Thyroid gland (tissue), 4 donors: Measurements from ENCODE around the gene STXBP1. TPM values are rescaled to one million over a fixed set of nuclear protein-coding genes. Genes with fewer than 3 reads are reported as not detected.
A peak's percentile ranks its signal among the peaks of the same experiment; 100 is the strongest.

ENCODE experiments used
- DNase-seq, 2 donors: peaks; one replicate each; pipeline ENCODE4 v3.0.0-alpha.2; 2019
- H3K27ac ChIP-seq, 3 donors: fragments of 200-600 bp; sonication (generic); 1 replicate in 2 of 3; 2 replicates in 1 of 3; pipeline ENCODE4 v1.5.1; 2016 to 2019; ENCODE audit warnings: mild to moderate bottlenecking in 1 of 3, moderate library complexity in 1 of 3
- H3K27me3 ChIP-seq: fragments of 200-600 bp; sonication (generic); one replicate; pipeline ENCODE4 v1.5.1; 2019
- H3K36me3 ChIP-seq, 2 donors: fragments of 200-600 bp; sonication (generic); one replicate each; pipeline ENCODE4 v1.5.1; 2016 to 2019
- H3K4me1 ChIP-seq, 2 donors: fragments of 200-600 bp; sonication (generic); one replicate each; pipeline ENCODE4 v1.5.1; 2017 to 2019
- H3K4me3 ChIP-seq, 3 donors: fragments of 200-600 bp; sonication (generic); replicated peaks in 1 of 3; 1 replicate in 2 of 3; 2 replicates in 1 of 3; pipeline ENCODE4 v1.5.1; 2016; ENCODE audit warnings: mild to moderate bottlenecking in 1 of 3
- H3K9me3 ChIP-seq: fragments of 200-600 bp; sonication (generic); one replicate; pipeline ENCODE4 v1.5.1; 2017
- CTCF ChIP-seq, 6 experiments: fragments of 200-600 bp in 3 of 6; fragments of 450-650 bp in 3 of 6; sonication (generic) in 3 of 6; IDR thresholded peaks; one replicate each; pipeline ENCODE4 v1.5.1; 2016 to 2019; ENCODE audit warnings: antibody characterized with exemption in 6 of 6, mild to moderate bottlenecking in 2 of 6, inconsistent platforms in 1 of 6, moderate library complexity in 1 of 6
- POLR2A ChIP-seq, 2 donors: fragments of 450-650 bp; IDR thresholded peaks; one replicate each; pipeline ENCODE4 v1.6.1; 2017; ENCODE audit warnings: antibody characterized with exemption in 2 of 2, mild to moderate bottlenecking in 2 of 2, moderate library complexity in 1 of 2
- WGBS, 2 donors: methylation state at CpG; one replicate each; pipeline ENCODE4 v1.1.5; 2017; 5-methylcytosine and 5-hydroxymethylcytosine counted together
- intact Hi-C: fragments of 100-400 bp; cut with DNase I; formaldehyde crosslinking; loops from one replicate; pipeline ENCODE4 v1.15.1; 2023
- total RNA-seq, 4 donors: library from RNA; depleted of rRNA; stranded (reverse); fragments of >200 nt; gene quantifications; one replicate each; pipeline ENCODE4 v1.2.3, GENCODE V29; 2016

Gene STXBP1
- total RNA-seq, 4 donors from 2014 or later, result 23.8 to 139 (median 106) TPM

GRCh38 chr9:127741831-127742434 is 129.9 kb downstream of the STXBP1 start:
- H3K27me3 ChIP-seq, result no peaks in the 10 kb centered on the region
- no peak overlapping the region for H3K4me3 ChIP-seq
- H3K4me1 ChIP-seq, result peaks cover 7% of the 10 kb centered on the region in 2 donors
- H3K36me3 ChIP-seq, result peaks cover 0 to 18% of the 10 kb centered on the region in 2 donors
- H3K27ac ChIP-seq, result no peak overlapping the region
- H3K9me3 ChIP-seq, result no peaks in the 10 kb centered on the region
- no peak for TF ChIP-seq POLR2A (IDR thresholded peaks at IDR 0.05)
- TF ChIP-seq CTCF (IDR thresholded peaks at IDR 0.05), result no peak
- intact Hi-C loops, result no loop called here
- DNase-seq, result peak; percentile 61 to 72
- WGBS, 2 donors, result 41 to 53% methylated on average over 15 to 34 of the region's 38 CpGs

Other genes starting within 250 kb of the STXBP1 start
- 10 to 100 TPM; 25.4 to 38.2 (median 29.9) TPM for gene SLC2A8, start 215.1 kb upstream of the STXBP1 start, total RNA-seq
- gene ZNF79, start 187.9 kb upstream of the STXBP1 start, total RNA-seq, result 10 to 100 TPM; 10.6 to 19.4 (median 15.9) TPM
- 1,000 to 10,000 TPM; 1,286 to 2,844 (median 1,849) TPM for gene RPL12, start 160.9 kb upstream of the STXBP1 start, total RNA-seq
- 10 to 100 TPM; 13.7 to 19.6 (median 16.3) TPM for gene LRSAM1, start 160.8 kb upstream of the STXBP1 start, total RNA-seq
- gene CFAP157, start 94.7 kb downstream of the STXBP1 start, total RNA-seq, result 1 to 10 TPM in 1 of 4 donors, under 1 TPM in 1, not detected in 2; 0.22 to 3.0 TPM
- gene PTRH1, start 103.4 kb downstream of the STXBP1 start, total RNA-seq, result 10 to 100 TPM; 24.1 to 64.3 (median 43.4) TPM
- under 1 TPM in 3 of 4 donors, not detected in 1; 0.40 to 0.45 (median 0.44) TPM for gene TTC16, start 103.8 kb downstream of the STXBP1 start, total RNA-seq
- gene TOR2A, start 123.0 kb downstream of the STXBP1 start, total RNA-seq, result 10 to 100 TPM in 3 of 4 donors, 1 to 10 TPM in 1; 8.9 to 23.1 (median 14.2) TPM
- gene SH2D3C, start 166.4 kb downstream of the STXBP1 start, total RNA-seq, result 10 to 100 TPM; 10.0 to 24.9 (median 18.2) TPM
- 10 to 100 TPM; 47.5 to 85.2 (median 78.3) TPM for gene CDK9, start 173.8 kb downstream of the STXBP1 start, total RNA-seq
- 10 to 100 TPM; 58.5 to 78.0 (median 62.1) TPM for gene FPGS, start 190.6 kb downstream of the STXBP1 start, total RNA-seq
- 100 to 1,000 TPM in 1 of 4 donors, 10 to 100 TPM in 3; 45.6 to 115 (median 51.1) TPM for gene ENG, start 242.4 kb downstream of the STXBP1 start, total RNA-seq